ENCODE measurements around the gene ZBTB46. TPM values are rescaled to one million over a fixed set of nuclear protein-coding genes. Genes with fewer than 3 reads are reported as not detected.

The ZBTB46 gene
- total and polyA plus RNA-seq, 10 of the 15 experiments (the other 5 are each of a cell fraction or from before 2014, with no cell fraction given): 0.15 to 0.92 (median 0.34) TPM

GRCh38 chr20:63863021-63863797, 32.1 kb upstream of the ZBTB46 start:
- H3K27me3 ChIP-seq (replicated peaks in 1 of 2; ENCODE audit: control insufficient read depth in 2 of 2, insufficient read depth in 2 of 2, low read length in 1 of 2): no peaks in the 10 kb centered on the region
- ATAC-seq: no peak
- H3K9me3 ChIP-seq (replicated peaks; ENCODE audit: control insufficient read depth, insufficient read depth, low read length): no peaks in the 10 kb centered on the region
- ChIA-PET SMC1A (ENCODE audit: uncharacterized antibody, unreplicated experiment) (interaction anchor here (1.1 to 3.5 kb wide), 4 partner anchors 9 to 325 kb away, joined by 4 to 19 read pairs (median 6); partner anchors contain the start of gene PTK6), RAD21 (ENCODE audit: unreplicated experiment) (interaction anchor here (0.8 to 3.2 kb wide), 11 partner anchors 12 to 325 kb away, joined by 3 to 18 read pairs (median 4); partner anchors contain the start of genes ARFRP1, PRPF6, PTK6 and ZGPAT), POLR2A (interaction anchor here (0.5 to 1.2 kb wide), 3 partner anchors 11 to 325 kb away, joined by 3 to 4 read pairs (median 3); no protein-coding TSS in a partner anchor), CTCF (interaction anchor here (0.7 to 4.4 kb wide), 15 partner anchors 12 to 326 kb away, joined by 3 to 38 read pairs (median 4); partner anchors contain the start of genes ARFRP1, HELZ2, LIME1 and PTK6)
- FAIRE-seq: no peak
- no TSS peak for BruUV-seq (replicated peaks)
- no peak for DNase-seq (ENCODE audit: low read depth, low spot score)
- 80% methylated on average over 18 of the region's 18 CpGs for WGBS (ENCODE audit: insufficient coverage, insufficient replicate concordance, low lambda C conversion rate, missing lambda C conversion rate)
- intact Hi-C loops (cut with micrococcal nuclease; ENCODE audit: unreplicated experiment) (loop anchor here (10.0 kb wide), 1 partner anchor 192 kb away; no protein-coding TSS in a partner anchor), in situ Hi-C loops (cut with MboI) (no loop called here)
- H2AFZ ChIP-seq (ENCODE audit: control insufficient read depth, low read depth, low read length): no peak overlapping the region; the same call in 1 of the 2 replicates
- peaks cover 33% of the 10 kb centered on the region for H3K79me2 ChIP-seq (ENCODE audit: control insufficient read depth, insufficient read depth, low read length)
- H3K36me3 ChIP-seq (ENCODE audit: control insufficient read depth in 2 of 2, insufficient read depth in 2 of 2, low read length in 1 of 2): peaks cover 0 to 4% of the 10 kb centered on the region in 2 experiments; a peak in 3 of 4 replicates
- peak overlapping the region; percentile 100 for H3K4me2 ChIP-seq (ENCODE audit: control insufficient read depth, insufficient read depth)
- peak overlapping the region; percentile 82 for H3K9ac ChIP-seq (ENCODE audit: control insufficient read depth, insufficient read depth, low read length)
- H3K4me3 ChIP-seq: peak overlapping the region; percentile 96
- H3K27ac ChIP-seq (ENCODE audit: control insufficient read depth, insufficient read depth): peak overlapping the region; percentile 90
- TF ChIP-seq, protein P1, sequence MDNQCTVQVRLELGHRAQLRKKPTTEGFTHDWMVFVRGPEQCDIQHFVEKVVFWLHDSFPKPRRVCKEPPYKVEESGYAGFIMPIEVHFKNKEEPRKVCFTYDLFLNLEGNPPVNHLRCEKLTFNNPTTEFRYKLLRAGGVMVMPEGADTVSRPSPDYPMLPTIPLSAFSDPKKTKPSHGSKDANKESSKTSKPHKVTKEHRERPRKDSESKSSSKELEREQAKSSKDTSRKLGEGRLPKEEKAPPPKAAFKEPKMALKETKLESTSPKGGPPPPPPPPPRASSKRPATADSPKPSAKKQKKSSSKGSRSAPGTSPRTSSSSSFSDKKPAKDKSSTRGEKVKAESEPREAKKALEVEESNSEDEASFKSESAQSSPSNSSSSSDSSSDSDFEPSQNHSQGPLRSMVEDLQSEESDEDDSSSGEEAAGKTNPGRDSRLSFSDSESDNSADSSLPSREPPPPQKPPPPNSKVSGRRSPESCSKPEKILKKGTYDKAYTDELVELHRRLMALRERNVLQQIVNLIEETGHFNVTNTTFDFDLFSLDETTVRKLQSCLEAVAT (IDR thresholded peaks at IDR 0.05): no peak
- H3K4me1 ChIP-seq (ENCODE audit: control insufficient read depth, insufficient read depth, low read length): peaks cover 19% of the 10 kb centered on the region
- no peaks in the 10 kb centered on the region for H4K20me1 ChIP-seq (ENCODE audit: control insufficient read depth, insufficient read depth)

Data from GM12878 (cell line).